ENCODE data around the gene RFX4. TPM values are rescaled to one million over a fixed set of nuclear protein-coding genes. Genes with fewer than 3 reads are reported as not detected.

The RFX4 gene
- polyA plus RNA-seq (ENCODE audit: insufficient read length in 12 of 12), result under 1 TPM in 8 of 12 donors, not detected in 4; 0.07 to 0.57 (median 0.25) TPM
- long read RNA-seq, donor 1, result 0 reads
- long read RNA-seq, donor 2, result 0 reads
- long read RNA-seq, donor 3, result 0 reads
- long read RNA-seq, donor 4, result 0 reads
- long read RNA-seq, donor 5, result 0 reads
- long read RNA-seq, donor 6, result 0 reads
- long read RNA-seq, donor 7, result 0 reads
- long read RNA-seq, donor 8, result 0 reads
- long read RNA-seq, donor 9, result 0 reads
- long read RNA-seq, donor 10, result 0 reads
- long read RNA-seq, donor 11, result 0 reads

- no peak for DNase-seq
Measured at GRCh38 chr12:106582641-106583230, at the start of gene RFX4. RFX4 (plus strand) TSS chr12:106583004; CDS start chr12:106583321, 317 bp downstream.

GRCh38 chr12:106541201-106541600 is 41.6 kb upstream of the RFX4 start:
- DNase-seq, result no peak

GRCh38 chr12:106551410-106551809 is 31.4 kb upstream of the RFX4 start:
- DNase-seq, result no peak

GRCh38 chr12:106552228-106552627 is 30.6 kb upstream of the RFX4 start:
- DNase-seq, result no peak

GRCh38 chr12:106564678-106565329 is 18.0 kb upstream of the RFX4 start:
- DNase-seq, result no peak

- DNase-seq, result no peak
Measured at GRCh38 chr12:106566771-106567170, 16.0 kb upstream of the RFX4 start.

- no peak for DNase-seq
Measured at GRCh38 chr12:106573239-106573638, 9.6 kb upstream of the RFX4 start.

- DNase-seq, result no peak
Measured at GRCh38 chr12:106576848-106577247, 6.0 kb upstream of the RFX4 start.

GRCh38 chr12:106580671-106581508 is 1.9 kb upstream of the RFX4 start:
- no peak for DNase-seq

GRCh38 chr12:106581543-106582248 is 1.1 kb upstream of the RFX4 start:
- no peak for DNase-seq

- no peak for DNase-seq
Measured at GRCh38 chr12:106582249-106582591, 584 bp upstream of the RFX4 start.

- no peak for DNase-seq
Measured at GRCh38 chr12:106583242-106584103, 669 bp downstream of the RFX4 start.

- DNase-seq, result no peak
Measured at GRCh38 chr12:106584104-106585064, 1.6 kb downstream of the RFX4 start.

- no peak for DNase-seq
Measured at GRCh38 chr12:106585105-106585520, 2.3 kb downstream of the RFX4 start.

GRCh38 chr12:106585521-106586277 is 2.9 kb downstream of the RFX4 start:
- no peak for DNase-seq

GRCh38 chr12:106586278-106586802 is 3.5 kb downstream of the RFX4 start:
- no peak for DNase-seq

GRCh38 chr12:106586803-106587684 is 4.2 kb downstream of the RFX4 start:
- no peak for DNase-seq

Measured in muscle of arm (tissue), 14 donors.